ENCODE results near the gene PRMT2. TPM values are rescaled to one million over a fixed set of nuclear protein-coding genes. Genes with fewer than 3 reads are reported as not detected.

The PRMT2 gene
- total RNA-seq, 1 experiment from 2014 or later: 62.0 TPM

DNA sequence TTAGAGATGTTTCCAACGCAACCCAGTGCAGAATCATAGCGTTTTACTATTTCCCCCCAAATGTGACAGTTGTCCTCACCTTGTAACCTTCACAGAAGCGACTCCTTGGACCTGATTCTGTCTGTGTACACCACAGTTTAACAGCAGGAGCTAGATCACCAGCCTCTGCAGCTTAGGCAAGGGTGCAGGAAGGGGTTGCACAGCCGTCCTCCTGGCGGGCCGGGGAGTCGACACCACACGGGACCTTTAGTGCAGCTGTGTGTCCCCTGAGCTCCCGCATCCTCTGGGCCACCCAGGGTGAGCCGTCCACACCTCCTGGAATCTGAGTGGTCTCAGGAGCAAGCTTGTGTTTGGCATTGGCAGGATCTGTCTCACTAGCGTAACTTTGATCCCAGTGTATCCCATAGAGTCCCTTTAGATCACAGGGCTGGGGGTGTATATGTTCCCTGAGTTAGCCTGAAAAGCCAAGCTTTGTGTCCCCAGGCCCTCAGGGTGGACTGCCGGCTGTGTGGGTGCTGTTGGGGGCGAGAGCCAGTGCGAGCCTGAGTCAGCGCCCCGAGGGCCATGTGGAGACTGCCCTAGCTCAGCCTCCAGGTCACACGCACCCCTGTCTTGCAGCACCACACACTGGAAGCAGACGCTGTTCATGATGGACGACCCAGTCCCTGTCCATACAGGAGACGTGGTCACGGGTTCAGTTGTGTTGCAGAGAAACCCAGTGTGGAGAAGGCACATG is 27.5 kb downstream of the PRMT2 start:
- Histone ChIP-seq H3K36me3 (ENCODE audit: insufficient read depth, low read length) (no peaks in the 10 kb centered on the region), H4K20me1 (ENCODE audit: insufficient read depth, low read depth, low read length) (no peaks in the 10 kb centered on the region), H3K27me3 (ENCODE audit: low read length) (no peaks in the 10 kb centered on the region)

DNA sequence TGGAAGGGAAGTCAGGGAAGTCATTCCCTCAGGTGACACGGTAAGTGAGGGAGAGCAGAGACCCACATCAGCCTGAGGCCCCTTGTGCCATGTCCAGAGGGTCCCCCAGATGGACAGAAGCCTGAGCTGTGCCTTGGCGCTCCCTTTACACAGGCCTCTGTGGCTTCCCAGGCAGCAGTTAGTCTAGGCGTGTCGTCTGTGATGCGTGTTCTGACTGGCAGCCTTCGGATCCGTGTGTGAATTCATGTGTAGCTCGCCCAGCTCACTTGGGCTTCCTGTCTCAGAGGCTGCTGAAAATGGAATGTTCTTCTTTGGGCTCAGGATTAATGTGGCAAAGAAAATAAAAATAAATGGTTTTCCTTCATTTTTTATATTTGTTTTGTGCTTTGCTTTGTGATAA is 28.3 kb downstream of the PRMT2 start:
- H3K79me2 ChIP-seq (ENCODE audit: low read length): no peaks in the 10 kb centered on the region
- no peak overlapping the region for H3K27ac ChIP-seq (ENCODE audit: low read length)
- H3K4me2 ChIP-seq (ENCODE audit: low read depth, low read length, poor library complexity, severe bottlenecking): no peak overlapping the region
- H3K9me2 ChIP-seq (replicated peaks; ENCODE audit: insufficient read depth, low read length): no peaks in the 10 kb centered on the region
- no peak overlapping the region for H3K4me3 ChIP-seq (ENCODE audit: low read length)
- no peak overlapping the region for H3K9ac ChIP-seq (ENCODE audit: low read length)
- no peaks in the 10 kb centered on the region for H3K27me3 ChIP-seq (ENCODE audit: low read length)
- no peak overlapping the region for H2AFZ ChIP-seq (ENCODE audit: low read length)
- DNase-seq: no peak
- H4K20me1 ChIP-seq (ENCODE audit: insufficient read depth, low read depth, low read length): no peaks in the 10 kb centered on the region
- no peaks in the 10 kb centered on the region for H3K36me3 ChIP-seq (ENCODE audit: insufficient read depth, low read length)
- peaks cover 11% of the 10 kb centered on the region for H3K4me1 ChIP-seq (ENCODE audit: low read length)
- no peaks in the 10 kb centered on the region for H3K9me3 ChIP-seq (ENCODE audit: low read length)

More for the DNA sequence above, 27.5 kb downstream of the PRMT2 start:
- no peaks in the 10 kb centered on the region for H3K9me3 ChIP-seq (ENCODE audit: low read length)
- H3K27ac ChIP-seq (ENCODE audit: low read length): no peak overlapping the region
- no peak overlapping the region for H2AFZ ChIP-seq (ENCODE audit: low read length)
- DNase-seq: no peak
- no peaks in the 10 kb centered on the region for H3K9me2 ChIP-seq (replicated peaks; ENCODE audit: insufficient read depth, low read length)
- H3K79me2 ChIP-seq (ENCODE audit: low read length): no peaks in the 10 kb centered on the region
- no peak overlapping the region for H3K4me3 ChIP-seq (ENCODE audit: low read length)
- H3K4me1 ChIP-seq (ENCODE audit: low read length): peaks cover 11% of the 10 kb centered on the region
- H3K4me2 ChIP-seq (ENCODE audit: low read depth, low read length, poor library complexity, severe bottlenecking): no peak overlapping the region
- no peak overlapping the region for H3K9ac ChIP-seq (ENCODE audit: low read length)

DNA sequence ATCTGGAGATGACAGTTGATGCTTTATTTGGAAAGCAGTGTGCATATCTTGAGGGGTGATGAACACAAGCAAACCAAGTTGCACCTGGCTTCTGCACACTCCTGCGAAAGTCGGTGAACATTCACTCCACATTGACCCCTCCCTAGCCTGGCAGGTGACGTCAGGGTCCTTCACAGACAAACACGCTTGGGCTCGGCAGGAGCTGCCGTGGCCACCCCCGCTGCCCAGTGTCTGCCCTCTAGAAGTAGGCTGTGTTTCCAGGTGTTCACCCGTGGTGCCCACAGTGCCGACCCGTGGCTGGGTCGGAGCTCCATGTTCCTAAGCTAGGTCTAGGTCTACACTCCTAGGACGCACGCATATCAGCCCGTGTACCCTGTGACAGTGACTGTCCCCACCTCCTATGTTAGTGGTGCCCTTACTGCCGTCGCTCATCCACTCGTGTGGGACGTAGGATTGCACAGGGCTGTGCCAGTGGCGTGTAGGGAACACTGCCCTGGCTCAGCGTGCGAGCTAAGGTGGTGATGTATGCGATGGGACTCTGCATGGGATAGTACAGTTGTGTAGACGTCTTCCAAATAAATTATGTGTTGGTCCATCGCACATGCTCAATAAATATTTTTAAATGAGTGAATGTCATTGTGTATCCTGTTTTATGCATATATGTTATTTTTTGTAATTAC is 29.0 kb downstream of the PRMT2 start:
- H3K36me3 ChIP-seq (ENCODE audit: insufficient read depth, low read length): no peaks in the 10 kb centered on the region
- H3K4me2 ChIP-seq (ENCODE audit: low read depth, low read length, poor library complexity, severe bottlenecking): no peak overlapping the region
- H3K4me3 ChIP-seq (ENCODE audit: low read length): no peak overlapping the region
- no peak for DNase-seq
- no peaks in the 10 kb centered on the region for H3K27me3 ChIP-seq (ENCODE audit: low read length)
- H3K4me1 ChIP-seq (ENCODE audit: low read length): peaks cover 11% of the 10 kb centered on the region
- H3K79me2 ChIP-seq (ENCODE audit: low read length): no peaks in the 10 kb centered on the region
- H2AFZ ChIP-seq (ENCODE audit: low read length): no peak overlapping the region
- no peaks in the 10 kb centered on the region for H4K20me1 ChIP-seq (ENCODE audit: insufficient read depth, low read depth, low read length)
- no peak overlapping the region for H3K27ac ChIP-seq (ENCODE audit: low read length)
- no peak overlapping the region for H3K9ac ChIP-seq (ENCODE audit: low read length)
- H3K9me2 ChIP-seq (replicated peaks; ENCODE audit: insufficient read depth, low read length): no peaks in the 10 kb centered on the region
- no peaks in the 10 kb centered on the region for H3K9me3 ChIP-seq (ENCODE audit: low read length)

DNA sequence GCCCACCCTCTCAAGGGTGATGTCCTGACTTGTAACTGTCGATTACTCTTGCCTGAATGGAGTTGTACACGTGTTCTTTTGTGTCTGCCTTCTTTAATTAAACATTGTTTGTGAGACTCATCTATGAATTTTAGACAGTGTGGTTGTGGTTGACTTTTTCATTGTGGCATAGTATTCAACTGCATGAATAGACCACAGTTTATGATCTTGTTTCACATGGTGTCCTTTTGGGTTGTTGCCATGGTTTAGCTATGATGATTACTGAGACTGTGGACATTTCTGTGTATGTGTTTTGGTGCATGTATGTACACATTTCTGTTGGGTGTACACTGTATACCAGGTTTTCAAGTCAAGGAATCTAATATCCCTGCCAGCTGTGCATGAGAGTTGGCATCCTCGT is 30.1 kb downstream of the PRMT2 start:
- no peaks in the 10 kb centered on the region for H3K9me2 ChIP-seq (replicated peaks; ENCODE audit: insufficient read depth, low read length)
- no peak overlapping the region for H3K9ac ChIP-seq (ENCODE audit: low read length)
- no peaks in the 10 kb centered on the region for H3K79me2 ChIP-seq (ENCODE audit: low read length)
- H3K4me1 ChIP-seq (ENCODE audit: low read length): peaks cover 11% of the 10 kb centered on the region
- H3K27me3 ChIP-seq (ENCODE audit: low read length): no peaks in the 10 kb centered on the region
- no peak overlapping the region for H3K4me2 ChIP-seq (ENCODE audit: low read depth, low read length, poor library complexity, severe bottlenecking)
- H4K20me1 ChIP-seq (ENCODE audit: insufficient read depth, low read depth, low read length): no peaks in the 10 kb centered on the region
- no peak overlapping the region for H2AFZ ChIP-seq (ENCODE audit: low read length)
- no peaks in the 10 kb centered on the region for H3K36me3 ChIP-seq (ENCODE audit: insufficient read depth, low read length)
- DNase-seq: no peak
- no peak overlapping the region for H3K4me3 ChIP-seq (ENCODE audit: low read length)
- no peaks in the 10 kb centered on the region for H3K9me3 ChIP-seq (ENCODE audit: low read length)
- no peak overlapping the region for H3K27ac ChIP-seq (ENCODE audit: low read length)

DNA sequence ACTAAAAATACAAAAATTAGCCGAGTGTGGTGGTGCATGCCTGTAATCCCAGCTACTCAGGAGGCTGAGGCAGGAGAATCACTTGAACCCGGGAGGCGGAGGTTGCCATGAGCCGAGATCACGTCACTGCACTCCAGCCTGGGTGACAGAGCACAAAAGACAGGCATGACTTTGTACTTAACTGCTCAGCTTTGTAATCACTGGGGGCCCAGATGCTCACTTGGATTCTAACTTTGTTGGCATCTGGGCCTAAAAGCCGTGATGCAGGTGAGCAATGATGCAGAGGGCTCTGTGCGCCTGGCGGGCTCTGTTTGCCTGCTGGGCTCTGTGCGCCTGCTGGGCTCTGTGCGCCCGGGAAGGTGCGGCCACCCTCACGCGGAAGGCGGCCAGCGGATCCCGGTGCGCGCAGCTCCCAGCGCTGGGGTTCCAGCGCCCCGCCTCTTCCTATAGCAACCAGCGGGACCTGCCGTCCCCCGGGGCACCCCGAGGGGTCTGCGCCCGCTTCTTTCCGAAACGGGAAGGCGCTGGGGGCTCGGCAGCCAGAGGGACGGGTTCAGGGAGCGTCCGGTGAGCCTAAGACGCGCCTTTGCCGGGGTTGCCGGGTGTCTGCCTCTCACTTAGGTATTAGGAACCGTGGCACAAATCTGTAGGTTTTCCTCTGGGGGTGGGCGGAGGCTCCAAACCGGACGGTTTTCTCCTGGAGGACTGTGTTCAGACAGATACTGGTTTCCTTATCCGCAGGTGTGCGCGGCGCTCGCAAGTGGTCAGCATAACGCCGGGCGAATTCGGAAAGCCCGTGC is 31.7 kb downstream of the PRMT2 start:
- H3K4me2 ChIP-seq (ENCODE audit: low read depth, low read length, poor library complexity, severe bottlenecking): peak overlapping the region; percentile 77
- no peaks in the 10 kb centered on the region for H3K9me3 ChIP-seq (ENCODE audit: low read length)
- peak; percentile 42 for DNase-seq
- peak overlapping the region; percentile 66 for H3K4me3 ChIP-seq (ENCODE audit: low read length)
- H3K36me3 ChIP-seq (ENCODE audit: insufficient read depth, low read length): no peaks in the 10 kb centered on the region
- H3K9me2 ChIP-seq (replicated peaks; ENCODE audit: insufficient read depth, low read length): no peaks in the 10 kb centered on the region
- H3K27ac ChIP-seq (ENCODE audit: low read length): no peak overlapping the region
- H3K27me3 ChIP-seq (ENCODE audit: low read length): no peaks in the 10 kb centered on the region
- peak overlapping the region; percentile 59 for H3K9ac ChIP-seq (ENCODE audit: low read length)
- H3K79me2 ChIP-seq (ENCODE audit: low read length): no peaks in the 10 kb centered on the region
- H2AFZ ChIP-seq (ENCODE audit: low read length): peak overlapping the region; percentile 18; the same call in 1 of the 2 replicates
- no peaks in the 10 kb centered on the region for H4K20me1 ChIP-seq (ENCODE audit: insufficient read depth, low read depth, low read length)
- peaks cover 6% of the 10 kb centered on the region for H3K4me1 ChIP-seq (ENCODE audit: low read length)

DNA sequence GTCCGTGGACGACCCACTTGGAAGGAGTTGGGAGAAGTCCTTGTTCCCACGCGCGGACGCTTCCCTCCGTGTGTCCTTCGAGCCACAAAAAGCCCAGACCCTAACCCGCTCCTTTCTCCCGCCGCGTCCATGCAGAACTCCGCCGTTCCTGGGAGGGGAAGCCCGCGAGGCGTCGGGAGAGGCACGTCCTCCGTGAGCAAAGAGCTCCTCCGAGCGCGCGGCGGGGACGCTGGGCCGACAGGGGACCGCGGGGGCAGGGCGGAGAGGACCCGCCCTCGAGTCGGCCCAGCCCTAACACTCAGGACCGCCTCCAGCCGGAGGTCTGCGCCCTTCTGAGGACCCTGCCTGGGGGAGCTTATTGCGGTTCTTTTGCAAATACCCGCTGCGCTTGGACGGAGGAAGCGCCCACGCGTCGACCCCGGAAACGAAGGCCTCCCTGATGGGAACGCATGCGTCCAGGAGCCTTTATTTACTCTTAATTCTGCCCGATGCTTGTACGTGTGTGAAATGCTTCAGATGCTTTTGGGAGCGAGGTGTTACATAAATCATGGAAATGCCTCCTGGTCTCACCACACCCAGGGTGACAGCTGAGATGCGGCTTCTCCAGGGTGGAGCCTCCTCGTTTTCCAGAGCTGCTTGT is 32.4 kb downstream of the PRMT2 start:
- Histone ChIP-seq H3K4me2 (ENCODE audit: low read depth, low read length, poor library complexity, severe bottlenecking) (peak overlapping the region; percentile 77), H3K9me2 (replicated peaks; ENCODE audit: insufficient read depth, low read length) (no peaks in the 10 kb centered on the region), H3K4me1 (ENCODE audit: low read length) (peaks cover 6% of the 10 kb centered on the region), H3K79me2 (ENCODE audit: low read length) (no peaks in the 10 kb centered on the region), H3K36me3 (ENCODE audit: insufficient read depth, low read length) (no peaks in the 10 kb centered on the region), H3K27ac (ENCODE audit: low read length) (no peak overlapping the region), H3K4me3 (ENCODE audit: low read length) (peak overlapping the region; percentile 66), H3K9me3 (ENCODE audit: low read length) (no peaks in the 10 kb centered on the region), H2AFZ (ENCODE audit: low read length) (peak overlapping the region; percentile 18; the same call in 1 of the 2 replicates), H4K20me1 (ENCODE audit: insufficient read depth, low read depth, low read length) (no peaks in the 10 kb centered on the region), H3K27me3 (ENCODE audit: low read length) (no peaks in the 10 kb centered on the region), H3K9ac (ENCODE audit: low read length) (peak overlapping the region; percentile 59)
- DNase-seq: peak; percentile 51

DNA sequence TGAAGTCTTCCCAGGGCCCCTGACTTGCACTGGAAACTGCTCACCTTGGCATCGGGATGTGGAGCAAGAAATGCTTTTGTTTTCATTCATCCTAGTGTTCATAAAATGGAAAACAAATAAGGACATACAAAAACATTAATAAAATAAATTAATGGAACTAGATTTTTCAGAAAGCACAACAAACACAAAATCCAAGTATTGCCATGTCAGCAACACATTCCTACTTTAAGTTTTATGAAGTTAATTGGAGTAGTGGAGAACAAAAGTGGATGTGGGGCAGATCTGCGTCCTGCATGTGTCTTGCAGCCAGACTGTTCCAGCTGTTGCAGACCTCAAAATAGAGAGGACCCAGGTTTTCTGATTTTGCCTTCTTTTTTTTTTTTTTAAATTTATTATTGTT is 32.9 kb downstream of the PRMT2 start:
- Histone ChIP-seq H3K36me3 (ENCODE audit: insufficient read depth, low read length) (no peaks in the 10 kb centered on the region), H3K4me2 (ENCODE audit: low read depth, low read length, poor library complexity, severe bottlenecking) (peak overlapping the region; percentile 77), H3K9me3 (ENCODE audit: low read length) (no peaks in the 10 kb centered on the region), H4K20me1 (ENCODE audit: insufficient read depth, low read depth, low read length) (no peaks in the 10 kb centered on the region), H3K79me2 (ENCODE audit: low read length) (no peaks in the 10 kb centered on the region), H3K9me2 (replicated peaks; ENCODE audit: insufficient read depth, low read length) (no peaks in the 10 kb centered on the region), H3K4me1 (ENCODE audit: low read length) (peaks cover 6% of the 10 kb centered on the region), H3K27ac (ENCODE audit: low read length) (no peak overlapping the region), H3K27me3 (ENCODE audit: low read length) (no peaks in the 10 kb centered on the region), H3K4me3 (ENCODE audit: low read length) (peak overlapping the region; percentile 66; the same call in 1 of the 2 replicates), H2AFZ (ENCODE audit: low read length) (no peak overlapping the region), H3K9ac (ENCODE audit: low read length) (0 out of 2 replicates have a peak overlapping the region, but pooled peaks have one; percentile 59)
- no peak for DNase-seq
